ENCODE results near the gene FAM161A. TPM values are rescaled to one million over a fixed set of nuclear protein-coding genes. Genes with fewer than 3 reads are reported as not detected.

The FAM161A gene
- total RNA-seq, 1 donor from 2014 or later = 6.9 TPM

- Mint-ChIP-seq H3K27ac (ENCODE audit: unreplicated experiment) (no peak overlapping the region), H3K9me3 (ENCODE audit: unreplicated experiment) (no peaks in the 10 kb centered on the region), H3K4me1 (ENCODE audit: unreplicated experiment) (peaks cover 3% of the 10 kb centered on the region), H3K4me3 (ENCODE audit: unreplicated experiment) (no peak overlapping the region), H3K36me3 (ENCODE audit: low read depth, unreplicated experiment) (peaks cover 5% of the 10 kb centered on the region), H3K27me3 (ENCODE audit: unreplicated experiment) (peaks cover 3% of the 10 kb centered on the region)
- DNase-seq (ENCODE audit: low spot score) = no peak
- TF ChIP-seq CTCF (IDR thresholded peaks at IDR 0.05; ENCODE audit: unreplicated experiment) = no peak
These were observed 12.6 kb downstream of the FAM161A start for GRCh38 chr2:61841286-61841685.

- DNase-seq (ENCODE audit: low spot score) = no peak
- H3K36me3 Mint-ChIP-seq (ENCODE audit: low read depth, unreplicated experiment) = no peaks in the 10 kb centered on the region
- H3K27ac Mint-ChIP-seq (ENCODE audit: unreplicated experiment) = no peak overlapping the region
- H3K9me3 Mint-ChIP-seq (ENCODE audit: unreplicated experiment) = no peaks in the 10 kb centered on the region
- H3K27me3 Mint-ChIP-seq (ENCODE audit: unreplicated experiment) = no peaks in the 10 kb centered on the region
- no peak overlapping the region for H3K4me3 Mint-ChIP-seq (ENCODE audit: unreplicated experiment)
- no peaks in the 10 kb centered on the region for H3K4me1 Mint-ChIP-seq (ENCODE audit: unreplicated experiment)
- no peak for TF ChIP-seq CTCF (IDR thresholded peaks at IDR 0.05; ENCODE audit: unreplicated experiment)
These were observed 19.0 kb downstream of the FAM161A start for GRCh38 chr2:61834893-61835292.

- DNase-seq (ENCODE audit: low spot score) = no peak
- Mint-ChIP-seq H3K4me3 (ENCODE audit: unreplicated experiment) (no peak overlapping the region), H3K9me3 (ENCODE audit: unreplicated experiment) (no peaks in the 10 kb centered on the region), H3K27me3 (ENCODE audit: unreplicated experiment) (no peaks in the 10 kb centered on the region), H3K27ac (ENCODE audit: unreplicated experiment) (no peak overlapping the region), H3K4me1 (ENCODE audit: unreplicated experiment) (no peaks in the 10 kb centered on the region), H3K36me3 (ENCODE audit: low read depth, unreplicated experiment) (no peaks in the 10 kb centered on the region)
- TF ChIP-seq CTCF (IDR thresholded peaks at IDR 0.05; ENCODE audit: unreplicated experiment) = no peak
These were observed 19.9 kb downstream of the FAM161A start for GRCh38 chr2:61833971-61834370.

GRCh38 chr2:61832183-61832841 is 21.5 kb downstream of the FAM161A start:
- DNase-seq (ENCODE audit: low spot score) = no peak
- Mint-ChIP-seq H3K4me3 (ENCODE audit: unreplicated experiment) (no peak overlapping the region), H3K9me3 (ENCODE audit: unreplicated experiment) (no peaks in the 10 kb centered on the region), H3K4me1 (ENCODE audit: unreplicated experiment) (no peaks in the 10 kb centered on the region), H3K27me3 (ENCODE audit: unreplicated experiment) (no peaks in the 10 kb centered on the region), H3K27ac (ENCODE audit: unreplicated experiment) (no peak overlapping the region), H3K36me3 (ENCODE audit: low read depth, unreplicated experiment) (no peaks in the 10 kb centered on the region)
- no peak for TF ChIP-seq CTCF (IDR thresholded peaks at IDR 0.05; ENCODE audit: unreplicated experiment)

- Mint-ChIP-seq H3K9me3 (ENCODE audit: unreplicated experiment) (no peaks in the 10 kb centered on the region), H3K27me3 (ENCODE audit: unreplicated experiment) (no peaks in the 10 kb centered on the region), H3K4me3 (ENCODE audit: unreplicated experiment) (no peak overlapping the region), H3K27ac (ENCODE audit: unreplicated experiment) (no peak overlapping the region), H3K36me3 (ENCODE audit: low read depth, unreplicated experiment) (no peaks in the 10 kb centered on the region), H3K4me1 (ENCODE audit: unreplicated experiment) (no peaks in the 10 kb centered on the region)
- no peak for DNase-seq (ENCODE audit: low spot score)
- TF ChIP-seq CTCF (IDR thresholded peaks at IDR 0.05; ENCODE audit: unreplicated experiment) = no peak
These were observed 31.6 kb downstream of the FAM161A start for GRCh38 chr2:61822255-61822654.

All from endothelial cell (in vitro differentiated cells).